Measurements from ENCODE around the gene STAM2.
"Not testable (repeated sequence)": the region's sequence is repeated elsewhere in the genome, so short reads cannot be mapped to it uniquely, and the experiment has no call there.

Gene STAM2

GRCh38 chr2:152154462-152154861 is 21.1 kb downstream of the STAM2 start:
- H3K4me3 ChIP-seq (ENCODE audit: low read length): no peak overlapping the region
- no peak overlapping the region for H3K9ac ChIP-seq (ENCODE audit: low read depth, low read length)
- no peak overlapping the region for H3K4me2 ChIP-seq (ENCODE audit: low read length)
- no peaks in the 10 kb centered on the region for H3K36me3 ChIP-seq (ENCODE audit: insufficient read depth, low read length)
- H3K27me3 ChIP-seq (ENCODE audit: control insufficient read depth, insufficient read depth, low read length): no peaks in the 10 kb centered on the region
- H3K9me3 ChIP-seq (replicated peaks; ENCODE audit: low read length): no peaks in the 10 kb centered on the region
- H3K4me1 ChIP-seq (ENCODE audit: control insufficient read depth, insufficient read depth, low read length): no peaks in the 10 kb centered on the region

DNA sequence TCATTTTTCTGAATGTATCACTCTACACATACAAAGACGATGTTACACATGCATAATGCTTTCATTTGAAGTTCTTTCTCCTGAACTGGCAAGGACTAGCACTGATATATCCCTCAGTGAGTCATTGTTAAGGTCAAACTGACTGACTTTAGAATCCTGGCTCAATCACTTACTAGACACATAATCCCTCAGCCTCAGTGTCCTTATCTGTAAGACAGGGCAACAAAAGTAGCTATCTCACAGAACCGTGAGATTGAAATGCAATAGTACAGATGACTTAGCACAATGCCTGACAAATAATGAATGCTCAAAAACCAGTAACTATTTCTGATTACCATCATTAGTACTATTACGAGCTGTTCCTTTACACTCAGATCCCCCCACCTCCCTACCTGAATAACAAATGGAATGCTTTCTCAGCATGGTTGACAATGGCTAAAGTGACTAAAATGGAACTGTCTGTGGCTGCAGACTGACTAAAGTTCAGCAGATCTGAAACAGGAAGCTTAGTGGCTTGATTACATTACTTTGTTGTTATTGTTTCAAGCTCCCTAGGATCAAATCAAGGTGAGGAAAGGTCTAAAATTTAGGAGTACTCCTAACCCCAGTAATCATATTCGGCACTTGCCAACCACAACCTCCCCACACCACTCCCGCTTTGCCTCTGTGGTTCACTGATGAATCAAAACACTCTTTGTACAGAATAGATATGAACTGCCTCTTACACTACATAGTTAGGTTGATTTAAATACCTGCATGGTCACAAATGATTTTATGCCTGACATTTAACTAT is 40.9 kb downstream of the STAM2 start:
- Histone ChIP-seq H3K9ac (ENCODE audit: low read depth, low read length) (no peak overlapping the region), H3K27me3 (ENCODE audit: control insufficient read depth, insufficient read depth, low read length) (no peaks in the 10 kb centered on the region), H3K4me1 (ENCODE audit: control insufficient read depth, insufficient read depth, low read length) (peaks cover 12% of the 10 kb centered on the region), H3K36me3 (ENCODE audit: insufficient read depth, low read length) (peaks cover 3% of the 10 kb centered on the region), H3K9me3 (replicated peaks; ENCODE audit: low read length) (no peaks in the 10 kb centered on the region), H3K4me3 (ENCODE audit: low read length) (no peak overlapping the region), H3K4me2 (ENCODE audit: low read length) (peak overlapping the region; percentile 13)

GRCh38 chr2:152132306-152132705 is 43.3 kb downstream of the STAM2 start:
- H3K36me3 ChIP-seq (ENCODE audit: insufficient read depth, low read length): peaks cover 9% of the 10 kb centered on the region

GRCh38 chr2:152127628-152128027 is 47.9 kb downstream of the STAM2 start:
- Histone ChIP-seq H3K4me3 (ENCODE audit: low read length) (no peak overlapping the region), H3K4me2 (ENCODE audit: low read length) (no peak overlapping the region), H3K9me3 (replicated peaks; ENCODE audit: low read length) (no peaks in the 10 kb centered on the region), H3K36me3 (ENCODE audit: insufficient read depth, low read length) (peaks cover 24% of the 10 kb centered on the region), H3K9ac (ENCODE audit: low read depth, low read length) (no peak overlapping the region), H3K4me1 (ENCODE audit: control insufficient read depth, insufficient read depth, low read length) (no peaks in the 10 kb centered on the region), H3K27me3 (ENCODE audit: control insufficient read depth, insufficient read depth, low read length) (no peaks in the 10 kb centered on the region)

More at GRCh38 chr2:152132306-152132705, 43.3 kb downstream of the STAM2 start:
- H3K27me3 ChIP-seq (ENCODE audit: control insufficient read depth, insufficient read depth, low read length): no peaks in the 10 kb centered on the region
- H3K4me1 ChIP-seq (ENCODE audit: control insufficient read depth, insufficient read depth, low read length): peaks cover 12% of the 10 kb centered on the region
- no peak overlapping the region for H3K9ac ChIP-seq (ENCODE audit: low read depth, low read length)
- no peak overlapping the region for H3K4me3 ChIP-seq (ENCODE audit: low read length)
- no peaks in the 10 kb centered on the region for H3K9me3 ChIP-seq (replicated peaks; ENCODE audit: low read length)
- no peak overlapping the region for H3K4me2 ChIP-seq (ENCODE audit: low read length)

GRCh38 chr2:152126664-152127063 is 48.9 kb downstream of the STAM2 start:
- no peak overlapping the region for H3K4me2 ChIP-seq (ENCODE audit: low read length)
- peaks cover 24% of the 10 kb centered on the region for H3K36me3 ChIP-seq (ENCODE audit: insufficient read depth, low read length)
- H3K9ac ChIP-seq (ENCODE audit: low read depth, low read length): no peak overlapping the region
- no peaks in the 10 kb centered on the region for H3K27me3 ChIP-seq (ENCODE audit: control insufficient read depth, insufficient read depth, low read length)
- no peak overlapping the region for H3K4me3 ChIP-seq (ENCODE audit: low read length)
- H3K4me1 ChIP-seq (ENCODE audit: control insufficient read depth, insufficient read depth, low read length): no peaks in the 10 kb centered on the region
- no peaks in the 10 kb centered on the region for H3K9me3 ChIP-seq (replicated peaks; ENCODE audit: low read length)

DNA sequence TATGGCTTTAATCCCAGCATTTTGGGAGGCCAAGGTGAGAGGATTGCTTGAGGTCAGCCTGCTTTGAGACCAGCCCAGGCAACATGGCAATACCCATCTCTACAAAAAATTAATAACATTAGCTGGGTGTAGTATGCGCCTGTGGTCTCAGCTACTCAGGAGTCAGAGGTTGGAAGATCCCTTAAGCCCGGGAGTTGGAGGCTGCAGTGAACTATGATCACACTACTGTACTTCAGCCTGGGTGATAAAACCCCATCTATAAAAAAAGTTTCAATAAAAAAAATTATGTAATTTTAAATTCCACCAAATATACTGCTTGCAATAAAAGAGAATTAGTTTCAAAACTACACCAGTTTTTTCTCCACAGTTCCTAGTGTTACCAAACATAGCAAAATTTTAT is 53.4 kb downstream of the STAM2 start:
- H3K9me3 ChIP-seq (replicated peaks; ENCODE audit: low read length): no peaks in the 10 kb centered on the region
- H3K27me3 ChIP-seq (ENCODE audit: control insufficient read depth, insufficient read depth, low read length): no peaks in the 10 kb centered on the region
- no peak overlapping the region for H3K4me3 ChIP-seq (ENCODE audit: low read length)
- no peaks in the 10 kb centered on the region for H3K4me1 ChIP-seq (ENCODE audit: control insufficient read depth, insufficient read depth, low read length)
- no peak overlapping the region for H3K4me2 ChIP-seq (ENCODE audit: low read length)
- peaks cover 24% of the 10 kb centered on the region for H3K36me3 ChIP-seq (ENCODE audit: insufficient read depth, low read length)
- no peak overlapping the region for H3K9ac ChIP-seq (ENCODE audit: low read depth, low read length)

DNA sequence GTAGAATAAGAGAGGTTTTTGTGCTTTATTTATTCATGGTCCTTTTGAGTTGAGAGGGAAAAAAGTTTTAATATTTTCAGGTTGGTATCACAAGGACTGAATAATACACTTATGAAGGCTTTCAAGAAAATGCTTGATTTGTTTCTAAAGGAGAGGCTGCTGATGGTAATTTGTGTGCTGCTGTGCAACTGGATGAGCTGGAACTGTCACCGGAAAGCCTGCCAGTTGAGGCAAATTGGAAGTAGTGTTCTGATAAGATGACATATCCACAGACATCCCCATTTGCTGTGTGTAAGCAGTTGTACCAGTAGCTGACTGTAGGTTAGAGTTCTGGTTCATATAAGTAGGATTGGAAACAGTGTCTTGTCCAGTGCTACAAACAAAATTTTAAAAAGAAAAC is 55.1 kb downstream of the STAM2 start:
- Histone ChIP-seq H3K36me3 (ENCODE audit: insufficient read depth, low read length) (peaks cover 20% of the 10 kb centered on the region), H3K4me3 (ENCODE audit: low read length) (no peak overlapping the region), H3K9me3 (replicated peaks; ENCODE audit: low read length) (no peaks in the 10 kb centered on the region)

GRCh38 chr2:152115952-152116351 is 59.6 kb downstream of the STAM2 start:
- Histone ChIP-seq H3K9ac (ENCODE audit: low read depth, low read length) (no peak overlapping the region), H3K4me2 (ENCODE audit: low read length) (no peak overlapping the region), H3K4me1 (ENCODE audit: control insufficient read depth, insufficient read depth, low read length) (no peaks in the 10 kb centered on the region), H3K27me3 (ENCODE audit: control insufficient read depth, insufficient read depth, low read length) (no peaks in the 10 kb centered on the region), H3K9me3 (replicated peaks; ENCODE audit: low read length) (no peaks in the 10 kb centered on the region), H3K4me3 (ENCODE audit: low read length) (no peak overlapping the region), H3K36me3 (ENCODE audit: insufficient read depth, low read length) (peaks cover 9% of the 10 kb centered on the region)

More for the DNA sequence above, 55.1 kb downstream of the STAM2 start:
- Histone ChIP-seq H3K4me1 (ENCODE audit: control insufficient read depth, insufficient read depth, low read length) (no peaks in the 10 kb centered on the region), H3K9ac (ENCODE audit: low read depth, low read length) (no peak overlapping the region), H3K27me3 (ENCODE audit: control insufficient read depth, insufficient read depth, low read length) (no peaks in the 10 kb centered on the region), H3K4me2 (ENCODE audit: low read length) (no peak overlapping the region)

DNA sequence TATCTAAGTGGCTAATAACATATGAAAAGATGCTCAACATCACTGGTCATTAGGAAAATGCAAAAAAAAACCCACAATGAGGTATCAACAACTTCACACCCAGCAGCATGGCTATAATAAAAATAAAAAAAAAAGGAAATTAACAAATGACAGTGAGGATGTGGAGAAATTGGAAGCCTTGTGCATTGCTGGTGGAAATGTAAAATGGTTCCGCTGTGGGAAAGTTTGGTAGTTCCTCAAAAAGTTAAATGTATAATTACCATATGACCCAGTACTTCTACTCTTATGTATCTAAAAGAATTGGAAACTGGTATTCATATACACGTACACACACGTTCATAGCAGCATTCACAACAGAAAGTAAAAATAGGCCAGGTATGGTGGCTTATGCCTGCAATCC is 61.2 kb downstream of the STAM2 start:
- H3K4me1 ChIP-seq (ENCODE audit: control insufficient read depth, insufficient read depth, low read length): no peaks in the 10 kb centered on the region
- H3K4me2 ChIP-seq (ENCODE audit: low read length): no peak overlapping the region
- no peak overlapping the region for H3K4me3 ChIP-seq (ENCODE audit: low read length)
- no peaks in the 10 kb centered on the region for H3K27me3 ChIP-seq (ENCODE audit: control insufficient read depth, insufficient read depth, low read length)
- H3K9ac ChIP-seq (ENCODE audit: low read depth, low read length): no peak overlapping the region
- H3K36me3 ChIP-seq (ENCODE audit: insufficient read depth, low read length): no peaks in the 10 kb centered on the region
- H3K9me3 ChIP-seq (replicated peaks; ENCODE audit: low read length): no peaks in the 10 kb centered on the region

- H3K9ac ChIP-seq (ENCODE audit: low read depth, low read length); H3K36me3 ChIP-seq (ENCODE audit: insufficient read depth, low read length); H3K27me3 ChIP-seq (ENCODE audit: control insufficient read depth, insufficient read depth, low read length); H3K4me3 ChIP-seq (ENCODE audit: low read length); H3K4me1 ChIP-seq (ENCODE audit: control insufficient read depth, insufficient read depth, low read length); H3K4me2 ChIP-seq (ENCODE audit: low read length); H3K9me3 ChIP-seq (replicated peaks; ENCODE audit: low read length): not testable (repeated sequence)
Measured at GRCh38 chr2:152107140-152107539, 68.4 kb downstream of the STAM2 start.

GRCh38 chr2:152106464-152106863 is 69.1 kb downstream of the STAM2 start:
- Histone ChIP-seq H3K36me3 (ENCODE audit: insufficient read depth, low read length) (no peaks in the 10 kb centered on the region), H3K4me2 (ENCODE audit: low read length) (no peak overlapping the region), H3K27me3 (ENCODE audit: control insufficient read depth, insufficient read depth, low read length) (peaks cover 10% of the 10 kb centered on the region), H3K4me3 (ENCODE audit: low read length) (no peak overlapping the region), H3K9ac (ENCODE audit: low read depth, low read length) (no peak overlapping the region), H3K4me1 (ENCODE audit: control insufficient read depth, insufficient read depth, low read length) (no peaks in the 10 kb centered on the region), H3K9me3 (replicated peaks; ENCODE audit: low read length) (no peaks in the 10 kb centered on the region)

- no peak overlapping the region for H3K9ac ChIP-seq (ENCODE audit: low read depth, low read length)
- H3K9me3 ChIP-seq (replicated peaks; ENCODE audit: low read length): no peaks in the 10 kb centered on the region
- peaks cover 14% of the 10 kb centered on the region for H3K4me1 ChIP-seq (ENCODE audit: control insufficient read depth, insufficient read depth, low read length)
- peaks cover 36% of the 10 kb centered on the region for H3K27me3 ChIP-seq (ENCODE audit: control insufficient read depth, insufficient read depth, low read length)
- no peaks in the 10 kb centered on the region for H3K36me3 ChIP-seq (ENCODE audit: insufficient read depth, low read length)
- no peak overlapping the region for H3K4me3 ChIP-seq (ENCODE audit: low read length)
- H3K4me2 ChIP-seq (ENCODE audit: low read length): no peak overlapping the region
Measured at GRCh38 chr2:152103271-152103670, 72.3 kb downstream of the STAM2 start.

Data from skeletal muscle satellite cell (primary cell).